Activated T-helper 9 cell treated with anti-CD3 and anti-CD28 coated beads, Interleukin-2, amount 50 U/mL, for 16 hours (primary cell): ENCODE measurements around the gene LMTK2.
A peak's percentile ranks its signal among the peaks of the same experiment; 100 is the strongest.

Experiments
- DNase-seq: peaks from one replicate; pipeline ENCODE4 v3.0.0-alpha.2; 2020; ENCODE audit warnings: low read depth

The LMTK2 gene

DNA sequence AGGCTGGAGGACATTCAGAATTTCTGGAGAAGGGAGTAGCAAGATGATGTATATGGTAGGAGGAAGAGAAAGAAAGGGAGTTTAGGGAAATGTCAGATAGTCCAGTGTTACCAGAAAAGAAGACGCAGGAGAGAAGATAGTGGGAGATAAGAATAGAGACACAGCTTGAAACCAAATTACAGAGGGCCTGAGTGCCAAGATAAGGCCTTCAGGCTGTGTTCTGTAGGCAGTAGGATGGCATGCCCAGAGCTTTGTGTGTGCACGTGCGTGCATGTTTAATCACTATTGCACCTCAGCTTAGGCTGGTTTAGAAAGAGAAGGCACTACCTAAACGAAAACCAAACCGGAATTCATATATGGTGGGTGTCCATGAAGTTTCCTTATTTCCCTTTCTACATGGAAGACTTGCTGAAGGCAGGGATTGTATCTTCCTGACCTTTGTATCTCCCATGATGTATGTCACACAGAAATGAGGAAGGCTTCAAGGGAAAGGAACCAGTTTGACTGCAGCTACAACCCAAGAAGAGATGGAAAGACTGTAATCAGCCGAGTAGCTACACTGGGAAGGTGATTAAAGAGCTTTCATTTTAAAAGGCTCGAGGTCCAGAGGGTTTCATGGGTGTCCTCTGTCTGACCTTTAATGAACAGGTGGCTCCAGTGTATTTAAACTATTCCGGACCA is 68.7 kb downstream of the LMTK2 start:
- DNase-seq: no peak

DNA sequence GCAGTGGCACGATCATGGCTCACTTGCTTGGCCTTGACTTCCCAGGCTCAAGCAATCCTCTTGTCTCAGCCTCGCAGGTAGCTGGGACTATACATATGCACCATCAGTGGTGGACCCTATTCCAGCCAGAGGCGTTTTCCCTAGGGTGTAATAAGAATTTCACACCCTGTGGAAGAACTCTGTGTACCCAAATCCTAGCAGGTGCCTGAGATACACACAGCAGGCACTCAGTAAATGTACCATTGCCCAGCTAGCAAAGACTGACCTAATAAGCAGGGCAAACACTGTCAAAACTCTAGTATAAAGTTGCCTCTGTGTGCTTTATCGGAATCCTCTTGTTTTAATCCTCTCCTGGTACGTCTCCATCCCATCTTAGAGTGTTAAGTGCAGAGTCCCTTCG is 70.9 kb downstream of the LMTK2 start:
- DNase-seq: no peak

DNA sequence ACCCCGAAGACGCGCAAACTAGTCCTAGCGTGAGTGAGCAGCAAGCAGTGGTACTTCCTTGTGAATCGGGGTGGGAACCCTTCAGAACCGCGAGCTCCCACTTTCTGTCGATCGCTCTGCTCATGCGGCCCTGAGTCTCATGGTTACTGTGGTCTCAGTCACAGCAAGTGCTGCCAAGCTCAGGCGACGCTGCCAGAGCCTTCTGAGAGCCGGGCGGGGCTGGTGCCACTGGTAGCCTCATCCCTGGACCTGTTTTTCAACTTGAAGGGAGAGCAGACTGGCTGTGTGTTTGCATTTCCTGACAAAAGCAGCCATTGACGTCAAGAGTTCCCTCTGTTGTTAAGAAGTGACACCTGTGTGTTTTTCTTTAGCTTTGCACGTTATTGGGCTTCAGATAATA is 71.7 kb downstream of the LMTK2 start:
- no peak for DNase-seq

DNA sequence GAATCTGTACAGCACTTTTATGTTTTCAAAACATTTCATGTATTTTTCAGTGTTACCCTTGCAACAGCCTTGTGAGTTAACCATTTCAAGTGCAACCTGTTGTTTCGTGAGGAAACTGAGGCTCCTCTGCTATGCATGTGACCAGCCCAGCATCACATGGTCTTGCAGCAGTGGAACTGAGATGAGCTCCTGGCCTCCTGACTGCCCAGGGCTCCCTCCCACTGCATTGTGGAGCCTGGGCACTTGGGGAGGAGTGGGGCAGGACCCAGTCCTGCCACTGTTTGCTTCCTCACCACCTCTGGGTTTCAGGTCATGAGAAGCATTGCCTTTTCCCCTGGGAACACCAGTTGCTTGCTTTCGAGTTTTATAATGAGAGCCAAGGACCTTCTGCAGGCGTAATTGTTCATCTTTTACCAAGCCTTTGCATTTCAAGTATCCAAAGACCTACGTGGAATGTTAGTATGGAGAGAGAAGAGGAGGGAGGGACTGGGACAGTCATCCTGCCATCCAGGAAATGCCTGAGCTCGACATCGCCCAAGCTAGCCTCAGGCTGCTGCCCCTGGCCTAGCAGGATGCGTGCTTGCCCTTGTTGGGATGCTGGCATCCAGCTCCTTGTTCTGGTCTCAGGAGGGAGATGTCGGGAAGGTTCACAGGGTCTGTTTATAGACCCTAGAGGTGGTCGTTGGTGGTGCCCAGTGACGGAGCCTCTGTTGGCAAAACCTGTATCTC is 72.3 kb downstream of the LMTK2 start:
- DNase-seq: no peak

DNA sequence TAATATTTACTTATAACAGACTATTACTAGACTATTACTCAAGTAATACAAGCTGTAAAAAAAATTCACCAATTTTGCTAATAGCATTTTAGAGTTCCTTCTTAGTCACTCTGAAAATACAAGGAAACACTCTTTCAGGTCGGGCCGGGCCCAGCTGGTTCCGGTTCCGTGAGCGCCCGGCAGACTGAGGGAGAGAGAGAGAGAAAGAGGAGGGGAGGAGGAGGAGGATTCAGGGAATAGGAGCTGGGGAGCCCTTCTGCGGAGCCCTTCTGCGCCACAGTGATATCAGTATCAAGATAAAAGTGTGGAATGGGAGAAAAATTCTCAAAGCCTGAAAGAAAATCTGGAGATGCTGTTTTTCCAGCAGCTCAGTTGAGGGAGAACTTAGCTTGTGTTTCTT is 74.1 kb downstream of the LMTK2 start:
- no peak for DNase-seq

DNA sequence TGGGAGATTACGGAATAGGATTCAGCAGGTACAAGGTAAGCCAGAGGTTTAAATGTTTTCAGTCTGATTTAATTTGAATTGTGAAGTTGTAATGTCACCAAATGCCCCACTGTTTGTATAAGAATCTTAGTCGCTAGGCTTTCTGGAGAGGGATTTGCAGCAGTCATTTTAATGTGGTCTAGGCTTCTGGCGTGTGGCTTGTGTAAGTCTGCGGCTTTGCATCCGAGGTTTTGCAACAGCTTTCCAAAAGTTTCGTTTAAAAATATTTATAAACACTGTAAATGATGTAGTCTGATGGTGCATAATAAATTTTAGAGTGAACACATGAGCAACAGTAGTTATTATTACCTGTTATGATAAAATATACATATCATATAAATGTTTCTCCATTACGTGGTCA is 78.4 kb downstream of the LMTK2 start:
- no peak for DNase-seq

DNA sequence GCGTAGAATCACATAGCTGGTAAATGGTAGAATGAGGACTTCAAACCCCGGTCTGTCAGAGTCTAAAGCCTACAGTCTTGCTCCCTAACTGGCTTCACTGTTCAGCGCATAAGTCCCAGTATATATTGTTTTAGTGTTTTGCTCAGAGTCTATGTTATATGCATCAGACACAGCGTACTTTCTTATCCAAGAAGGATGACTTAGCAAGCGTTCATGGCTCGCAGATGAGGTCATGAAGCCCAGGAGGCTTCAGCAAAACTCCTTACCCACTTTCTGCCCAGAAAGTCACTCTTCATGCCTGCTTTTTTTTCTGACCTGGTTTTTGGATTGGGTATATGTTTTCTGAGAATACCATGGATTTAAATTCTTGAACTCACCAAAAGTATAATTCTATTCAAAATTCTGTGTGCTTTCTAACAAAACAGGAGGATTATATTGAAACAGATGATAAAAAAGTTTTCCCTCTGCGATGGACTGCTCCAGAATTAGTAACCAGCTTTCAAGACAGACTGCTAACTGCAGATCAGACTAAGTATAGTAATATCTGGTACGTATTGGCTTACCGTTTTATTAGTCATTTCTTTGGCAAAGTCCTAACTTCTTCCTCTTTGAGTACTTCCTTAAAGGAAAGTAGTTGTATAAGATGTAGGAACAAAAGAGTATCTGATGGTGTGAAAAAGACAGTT is 79.9 kb downstream of the LMTK2 start:
- no peak for DNase-seq

DNA sequence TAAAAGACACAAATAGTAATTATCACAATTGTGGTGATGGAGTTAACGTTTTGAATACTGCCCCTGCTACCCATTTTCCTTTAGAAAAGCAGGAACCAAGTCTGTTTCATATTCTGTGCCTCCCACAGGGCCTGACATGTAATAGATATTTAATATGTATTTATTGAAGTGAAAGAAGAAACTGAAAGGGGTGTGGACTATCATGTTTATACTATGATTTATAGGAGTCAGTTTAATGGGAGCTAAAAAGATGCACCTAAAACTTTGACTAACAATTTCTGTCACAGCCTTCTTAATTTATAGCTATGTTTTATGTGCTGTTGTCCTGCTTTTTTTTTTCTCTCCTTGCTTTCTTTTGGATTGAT is 80.5 kb downstream of the LMTK2 start:
- no peak for DNase-seq

DNA sequence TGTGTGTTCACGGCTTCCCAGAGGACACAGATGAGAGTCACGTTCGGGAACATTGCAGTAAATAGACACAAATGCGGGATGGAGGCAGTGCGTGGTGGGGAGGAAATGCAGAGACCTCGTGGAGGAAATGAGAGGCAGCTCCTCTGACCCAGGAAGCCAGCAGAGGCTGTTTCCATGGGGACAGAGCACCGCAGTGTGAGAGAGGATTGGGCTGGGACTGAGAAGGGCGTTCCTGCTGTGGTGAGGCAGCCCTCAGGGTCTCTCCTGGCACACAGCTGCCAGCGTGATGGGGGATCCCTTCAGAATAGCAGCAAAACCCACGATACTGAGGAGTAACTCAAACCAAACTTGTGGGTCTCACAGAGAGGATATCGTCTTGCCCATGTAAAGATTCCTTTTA is 82.9 kb downstream of the LMTK2 start:
- no peak for DNase-seq

DNA sequence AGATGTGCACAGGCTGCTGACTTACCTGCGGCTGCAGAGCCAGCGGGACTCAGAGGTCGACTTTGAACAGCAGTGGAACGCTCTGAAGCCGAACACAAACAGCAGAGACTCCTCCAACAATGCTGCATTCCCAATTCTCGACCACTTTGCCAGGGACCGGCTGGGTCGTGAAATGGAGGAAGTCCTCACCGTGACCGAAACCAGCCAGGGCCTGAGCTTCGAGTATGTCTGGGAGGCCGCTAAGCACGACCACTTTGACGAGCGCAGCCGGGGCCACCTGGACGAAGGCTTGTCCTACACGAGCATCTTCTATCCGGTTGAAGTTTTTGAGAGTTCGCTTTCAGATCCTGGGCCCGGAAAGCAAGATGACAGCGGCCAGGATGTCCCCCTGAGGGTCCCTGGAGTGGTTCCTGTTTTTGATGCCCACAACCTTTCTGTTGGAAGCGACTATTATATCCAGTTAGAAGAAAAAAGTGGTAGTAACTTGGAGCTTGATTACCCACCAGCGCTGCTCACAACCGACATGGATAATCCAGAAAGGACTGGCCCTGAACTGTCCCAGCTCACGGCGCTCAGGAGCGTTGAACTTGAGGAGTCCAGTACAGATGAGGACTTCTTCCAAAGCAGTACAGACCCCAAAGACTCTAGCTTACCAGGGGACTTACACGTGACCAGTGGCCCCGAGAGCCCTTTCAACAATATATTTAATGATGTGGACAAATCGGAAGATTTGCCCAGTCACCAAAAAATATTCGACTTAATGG is 85.2 kb downstream of the LMTK2 start:
- DNase-seq: no peak

DNA sequence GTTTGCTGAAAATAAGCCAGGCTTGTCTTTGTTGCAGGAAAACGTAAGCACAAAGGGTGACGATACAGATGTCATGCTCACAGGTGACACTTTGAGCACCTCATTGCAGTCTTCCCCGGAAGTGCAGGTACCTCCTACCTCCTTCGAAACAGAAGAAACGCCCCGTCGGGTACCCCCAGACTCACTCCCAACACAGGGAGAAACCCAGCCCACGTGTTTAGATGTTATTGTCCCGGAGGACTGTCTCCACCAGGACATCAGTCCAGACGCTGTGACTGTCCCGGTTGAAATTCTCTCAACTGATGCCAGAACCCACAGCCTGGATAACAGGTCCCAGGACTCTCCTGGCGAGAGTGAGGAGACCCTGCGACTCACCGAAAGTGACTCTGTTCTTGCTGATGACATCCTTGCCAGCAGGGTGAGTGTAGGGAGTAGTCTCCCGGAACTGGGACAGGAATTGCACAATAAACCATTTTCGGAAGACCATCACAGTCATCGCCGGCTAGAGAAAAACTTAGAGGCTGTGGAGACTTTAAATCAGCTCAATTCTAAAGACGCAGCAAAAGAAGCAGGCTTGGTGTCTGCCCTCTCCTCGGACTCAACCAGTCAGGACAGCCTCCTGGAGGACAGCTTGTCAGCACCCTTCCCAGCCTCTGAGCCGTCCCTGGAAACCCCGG is 86.3 kb downstream of the LMTK2 start:
- no peak for DNase-seq

DNA sequence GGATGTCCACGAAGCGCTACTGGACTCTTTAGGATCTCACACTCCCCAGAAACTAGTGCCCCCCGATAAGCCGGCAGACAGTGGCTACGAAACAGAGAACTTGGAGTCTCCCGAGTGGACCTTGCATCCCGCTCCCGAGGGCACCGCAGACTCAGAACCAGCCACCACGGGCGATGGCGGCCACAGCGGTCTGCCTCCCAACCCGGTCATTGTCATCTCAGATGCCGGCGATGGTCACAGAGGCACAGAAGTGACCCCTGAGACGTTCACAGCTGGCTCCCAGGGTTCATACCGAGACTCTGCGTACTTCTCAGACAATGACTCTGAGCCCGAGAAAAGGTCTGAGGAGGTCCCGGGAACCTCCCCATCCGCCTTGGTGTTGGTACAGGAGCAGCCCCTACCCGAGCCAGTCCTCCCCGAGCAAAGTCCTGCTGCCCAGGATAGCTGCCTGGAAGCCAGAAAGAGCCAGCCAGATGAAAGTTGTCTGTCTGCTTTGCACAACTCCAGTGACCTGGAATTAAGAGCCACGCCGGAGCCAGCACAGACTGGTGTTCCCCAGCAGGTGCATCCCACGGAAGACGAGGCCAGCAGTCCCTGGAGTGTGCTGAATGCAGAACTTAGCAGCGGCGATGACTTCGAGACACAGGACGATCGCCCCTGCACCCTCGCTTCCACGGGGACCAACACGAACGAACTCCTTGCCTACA is 87.0 kb downstream of the LMTK2 start:
- DNase-seq: no peak

DNA sequence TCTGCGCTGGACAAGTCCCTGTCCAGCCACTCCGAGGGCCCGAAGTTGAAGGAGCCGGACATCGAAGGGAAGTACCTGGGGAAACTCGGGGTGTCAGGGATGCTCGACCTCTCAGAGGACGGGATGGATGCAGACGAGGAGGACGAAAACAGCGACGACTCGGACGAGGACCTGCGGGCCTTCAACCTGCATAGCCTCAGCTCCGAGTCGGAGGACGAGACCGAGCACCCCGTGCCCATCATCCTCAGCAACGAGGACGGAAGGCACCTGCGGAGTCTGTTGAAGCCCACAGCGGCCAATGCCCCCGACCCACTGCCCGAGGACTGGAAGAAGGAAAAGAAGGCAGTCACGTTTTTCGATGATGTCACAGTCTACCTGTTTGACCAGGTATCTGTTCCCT is 87.5 kb downstream of the LMTK2 start:
- DNase-seq: no peak

DNA sequence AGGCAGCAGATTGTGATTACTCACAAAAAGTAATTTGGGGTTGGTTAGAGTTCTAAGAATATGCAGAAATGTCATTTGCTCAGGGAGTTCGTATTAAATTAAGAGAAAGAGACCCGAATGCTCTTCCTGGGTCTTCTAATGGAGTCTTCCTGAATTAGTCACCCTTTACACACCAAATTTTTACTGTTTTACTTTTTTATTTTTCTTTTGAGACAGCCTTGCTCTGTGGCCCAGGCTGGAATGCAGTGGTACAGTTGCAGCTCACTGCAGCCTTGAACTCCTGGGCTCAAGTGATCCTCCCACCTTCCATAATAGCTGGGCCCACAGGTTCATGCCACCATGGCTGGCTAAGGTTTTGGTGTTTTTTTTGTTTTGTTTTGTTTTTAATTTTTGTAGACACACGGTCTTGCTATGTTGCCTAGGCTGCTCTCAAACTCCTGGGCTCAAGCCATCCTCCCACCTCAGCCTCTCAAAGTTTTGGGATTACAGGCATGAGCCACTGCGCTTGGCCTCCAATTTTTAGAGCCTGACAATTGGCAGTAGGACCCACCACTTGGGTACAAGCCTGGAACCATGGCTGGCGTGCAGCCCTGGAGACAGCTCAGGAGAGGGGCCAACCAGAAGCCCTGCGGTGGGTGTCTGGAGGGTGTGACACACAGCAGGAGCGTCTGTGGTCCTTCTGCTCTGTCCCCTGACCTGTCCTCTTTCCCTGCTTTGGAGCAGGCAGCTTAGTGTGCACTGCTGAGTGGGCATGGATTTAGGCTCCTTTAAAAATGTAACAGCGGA is 88.2 kb downstream of the LMTK2 start:
- no peak for DNase-seq

DNA sequence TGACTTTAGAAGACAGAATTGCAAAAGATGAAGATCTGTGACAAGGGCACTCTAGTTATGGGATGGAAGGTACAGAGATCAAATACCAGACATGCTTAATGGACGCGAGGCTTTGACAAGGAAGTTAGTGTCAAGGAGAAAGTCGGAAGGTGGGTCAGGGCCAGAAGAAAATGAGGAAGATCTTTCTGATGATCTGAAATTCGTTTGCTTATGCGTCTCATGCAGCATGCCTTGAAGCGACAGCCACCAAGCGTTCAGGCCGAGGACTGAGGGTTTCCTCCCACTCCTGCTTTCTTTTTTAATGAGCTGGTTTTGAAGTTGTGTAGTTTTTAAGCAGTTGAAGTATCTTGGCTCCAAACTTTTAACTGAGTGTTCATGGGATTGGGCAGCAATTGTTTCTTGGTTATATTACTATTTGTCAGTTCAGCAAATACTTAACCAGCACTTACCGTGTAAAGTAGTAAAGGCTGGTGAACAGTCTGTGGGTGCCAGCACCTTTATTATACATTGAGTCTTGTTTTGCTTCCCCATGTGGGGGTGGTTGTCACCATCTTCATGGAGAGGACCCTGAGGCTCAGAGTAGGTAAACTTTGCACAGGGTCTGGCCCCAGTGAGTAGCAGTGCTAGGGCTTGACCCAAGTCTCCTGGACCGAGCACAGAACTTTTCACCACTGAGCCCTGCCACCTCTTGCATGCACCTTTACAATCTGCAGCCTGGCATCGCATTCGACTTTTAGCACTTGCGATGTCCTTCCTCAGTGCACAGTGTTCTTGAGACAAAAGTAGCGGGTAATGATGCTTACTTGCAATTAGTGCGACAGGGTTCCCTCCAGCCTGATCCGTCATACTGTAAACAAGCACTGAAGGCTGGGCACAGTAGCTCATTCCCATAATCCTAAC is 90.3 kb downstream of the LMTK2 start:
- no peak for DNase-seq

DNA sequence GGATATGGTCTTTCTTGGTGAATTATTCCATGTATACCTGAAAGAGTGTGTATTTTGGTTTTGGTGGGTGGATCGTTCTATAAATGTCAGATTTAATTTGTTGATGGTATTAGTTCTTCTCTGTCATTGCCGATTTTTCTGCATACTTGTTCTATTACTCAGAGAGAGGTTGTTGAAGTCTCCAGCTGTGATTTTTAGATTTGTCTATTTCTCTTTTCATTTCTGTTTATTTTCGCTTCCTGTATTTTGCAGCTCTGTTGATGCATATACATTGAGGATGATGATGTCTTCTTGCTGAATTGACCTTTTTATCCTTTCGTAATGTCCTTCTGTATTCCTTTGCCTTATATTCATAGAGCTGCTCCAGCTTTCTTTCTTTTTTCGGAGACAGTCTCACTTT is 92.5 kb downstream of the LMTK2 start:
- no peak for DNase-seq

DNA sequence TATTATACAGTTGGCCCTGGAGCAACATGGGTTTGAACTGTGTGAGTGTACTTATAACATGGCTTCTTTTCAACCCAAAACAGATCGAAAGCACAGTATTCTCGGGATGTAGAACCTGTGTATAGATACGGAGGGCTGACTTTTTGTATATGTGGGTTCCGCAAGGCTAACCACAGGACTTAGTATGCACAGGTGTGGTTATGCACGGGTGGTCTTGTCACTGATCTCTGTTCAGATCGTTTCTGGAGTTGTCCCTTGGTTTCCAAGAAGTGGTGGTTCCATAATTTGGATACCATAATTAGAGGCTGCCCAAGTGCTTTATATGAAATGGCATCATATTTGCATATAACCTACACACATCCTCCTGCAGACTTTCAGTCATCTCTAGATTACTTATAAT is 93.7 kb downstream of the LMTK2 start:
- no peak for DNase-seq

DNA sequence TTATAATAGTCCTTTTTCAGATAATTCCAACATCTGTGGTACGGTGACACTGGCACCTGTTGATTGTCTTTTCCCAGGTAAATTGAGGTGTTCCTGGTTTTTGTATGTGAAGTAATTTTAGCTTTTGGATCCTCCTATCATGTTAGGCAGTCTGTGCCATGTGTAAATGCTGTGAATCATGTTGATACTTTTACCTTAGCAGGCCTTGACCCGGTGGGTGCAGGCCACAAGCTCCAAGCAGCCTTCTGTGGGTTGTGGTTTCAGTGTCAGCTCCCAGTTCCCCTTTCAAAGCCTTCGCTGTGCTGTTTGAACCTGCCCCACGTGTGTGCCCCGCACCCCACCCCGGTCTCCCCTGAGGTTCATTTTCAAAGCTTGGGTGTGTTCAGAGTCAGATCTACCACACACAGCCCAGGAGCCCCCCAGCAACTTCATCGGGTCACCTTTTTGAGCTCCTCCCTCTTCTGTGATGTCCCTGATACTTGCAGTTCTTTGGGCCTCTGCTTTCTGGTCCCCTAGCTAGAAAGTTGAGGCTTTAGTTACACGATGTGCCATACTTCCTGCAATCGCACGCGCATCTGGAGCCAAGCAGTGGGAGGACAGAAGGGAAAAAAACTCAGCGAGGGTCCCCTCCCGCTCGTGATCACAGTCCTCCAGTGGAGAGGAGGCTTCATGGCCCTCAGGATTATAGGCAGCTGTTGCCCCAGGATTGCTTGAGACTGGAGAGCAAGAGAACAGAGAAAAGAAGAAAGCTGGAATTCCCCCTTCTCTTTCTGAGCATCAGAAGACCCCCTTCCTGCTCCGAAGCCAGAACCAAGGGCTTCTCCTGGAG is 95.9 kb downstream of the LMTK2 start:
- peak; percentile 25 for DNase-seq
